RWPE2 (cell line): ENCODE data around the gene MAPT.
"Not testable (repeated sequence)": the region's sequence is repeated elsewhere in the genome, so short reads cannot be mapped to it uniquely, and the experiment has no call there.

Experiments
- ATAC-seq: fragments of 200-7000 bp; cut with Tn5 transposase; 3 replicates; pipeline ENCODE4 v1.9.1; 2021; ENCODE audit warnings: low read depth
- DNase-seq: peaks from one replicate; pipeline ENCODE4 v3.0.0-alpha.2; 2020; ENCODE audit warnings: low spot score
- H3K27ac ChIP-seq: fragments of 450-650 bp; 2 replicates; pipeline ENCODE4 v1.5.1; 2017; ENCODE audit warnings: mild to moderate bottlenecking; ENCODE audit not compliant: poor library complexity, severe bottlenecking
- H3K27me3 ChIP-seq: fragments of 250-450 bp; sonication (Bioruptor Pico); 2 replicates; pipeline ENCODE4 v1.5.1; 2021; ENCODE audit warnings: mild to moderate bottlenecking, moderate library complexity; ENCODE audit not compliant: insufficient read depth, poor library complexity, severe bottlenecking
- H3K36me3 ChIP-seq: fragments of 250-450 bp; sonication (Bioruptor Pico); 2 replicates; pipeline ENCODE4 v1.5.1; 2020; ENCODE audit warnings: low read depth, mild to moderate bottlenecking, moderate library complexity
- H3K4me1 ChIP-seq: fragments of 250-450 bp; sonication (Bioruptor Pico); 2 replicates; pipeline ENCODE4 v1.5.1; 2021; ENCODE audit warnings: mild to moderate bottlenecking, moderate library complexity; ENCODE audit not compliant: insufficient read depth, poor library complexity, severe bottlenecking
- H3K4me3 ChIP-seq: fragments of 250-450 bp; sonication (Bioruptor Pico); 2 replicates; pipeline ENCODE4 v1.5.1; 2021; ENCODE audit warnings: mild to moderate bottlenecking, moderate library complexity; ENCODE audit not compliant: severe bottlenecking
- H3K9me3 ChIP-seq: fragments of 250-450 bp; sonication (Bioruptor Pico); 2 replicates; pipeline ENCODE4 v1.5.1; 2021; ENCODE audit warnings: mild to moderate bottlenecking, moderate library complexity; ENCODE audit not compliant: severe bottlenecking
- CTCF ChIP-seq: fragments of 450-650 bp; IDR thresholded peaks from one replicate; pipeline ENCODE4 v1.5.1; 2017; ENCODE audit warnings: mild to moderate bottlenecking, moderate library complexity; ENCODE audit not compliant: poor library complexity, severe bottlenecking

The MAPT gene

GRCh38 chr17:45907750-45908395, 13.5 kb downstream of the MAPT start:
- Histone ChIP-seq H3K4me1 (no peaks in the 10 kb centered on the region), H3K27ac (no peak overlapping the region), H3K27me3 (peaks cover 55% of the 10 kb centered on the region), H3K9me3 (no peaks in the 10 kb centered on the region), H3K4me3 (no peak overlapping the region), H3K36me3 (no peaks in the 10 kb centered on the region)
- no peak for TF ChIP-seq CTCF
- ATAC-seq = no peak
- no peak for DNase-seq

GRCh38 chr17:45908460-45908859, 14.1 kb downstream of the MAPT start:
- Histone ChIP-seq H3K27ac (no peak overlapping the region), H3K4me3 (no peak overlapping the region), H3K27me3 (peaks cover 55% of the 10 kb centered on the region), H3K4me1 (no peaks in the 10 kb centered on the region), H3K9me3 (peaks cover 1% of the 10 kb centered on the region), H3K36me3 (no peaks in the 10 kb centered on the region)
- TF ChIP-seq CTCF = no peak
- ATAC-seq (no peak), DNase-seq (no peak)

GRCh38 chr17:45908935-45909334, 14.6 kb downstream of the MAPT start:
- no peaks in the 10 kb centered on the region for H3K4me1 ChIP-seq
- no peak overlapping the region for H3K4me3 ChIP-seq
- no peak overlapping the region for H3K27ac ChIP-seq
- H3K36me3 ChIP-seq = no peaks in the 10 kb centered on the region
- peaks cover 2% of the 10 kb centered on the region for H3K9me3 ChIP-seq
- no peak for TF ChIP-seq CTCF
- DNase-seq (no peak), ATAC-seq (no peak)
- peaks cover 55% of the 10 kb centered on the region for H3K27me3 ChIP-seq

- no peak overlapping the region for H3K4me3 ChIP-seq
- ATAC-seq (no peak), DNase-seq (no peak)
- no peak for TF ChIP-seq CTCF
- H3K27me3 ChIP-seq = peaks cover 42% of the 10 kb centered on the region
- H3K4me1 ChIP-seq = no peaks in the 10 kb centered on the region
- peaks cover 2% of the 10 kb centered on the region for H3K9me3 ChIP-seq
- H3K27ac ChIP-seq = no peak overlapping the region
- H3K36me3 ChIP-seq = no peaks in the 10 kb centered on the region
Observed at GRCh38 chr17:45910667-45911066, 16.3 kb downstream of the MAPT start.

GRCh38 chr17:45912319-45912718, 18.0 kb downstream of the MAPT start:
- Histone ChIP-seq H3K4me3 (no peak overlapping the region), H3K36me3 (no peaks in the 10 kb centered on the region), H3K9me3 (peaks cover 2% of the 10 kb centered on the region), H3K4me1 (no peaks in the 10 kb centered on the region), H3K27ac (no peak overlapping the region), H3K27me3 (peaks cover 25% of the 10 kb centered on the region)
- no peak for DNase-seq
- TF ChIP-seq CTCF = no peak
- no peak for ATAC-seq

- H3K4me1 ChIP-seq, ATAC-seq, H3K36me3 ChIP-seq, H3K27ac ChIP-seq, H3K9me3 ChIP-seq, DNase-seq, H3K4me3 ChIP-seq: not testable (repeated sequence)
- peaks cover 18% of the 10 kb centered on the region for H3K27me3 ChIP-seq
Observed at GRCh38 chr17:45913030-45913429, 18.7 kb downstream of the MAPT start.
